ENCODE results near the gene MRPL39. TPM values are rescaled to one million over a fixed set of nuclear protein-coding genes. Genes with fewer than 3 reads are reported as not detected.

The MRPL39 gene
- total and polyA plus RNA-seq, 2 experiments from 2014 or later = 50.5 to 132 TPM

DNA sequence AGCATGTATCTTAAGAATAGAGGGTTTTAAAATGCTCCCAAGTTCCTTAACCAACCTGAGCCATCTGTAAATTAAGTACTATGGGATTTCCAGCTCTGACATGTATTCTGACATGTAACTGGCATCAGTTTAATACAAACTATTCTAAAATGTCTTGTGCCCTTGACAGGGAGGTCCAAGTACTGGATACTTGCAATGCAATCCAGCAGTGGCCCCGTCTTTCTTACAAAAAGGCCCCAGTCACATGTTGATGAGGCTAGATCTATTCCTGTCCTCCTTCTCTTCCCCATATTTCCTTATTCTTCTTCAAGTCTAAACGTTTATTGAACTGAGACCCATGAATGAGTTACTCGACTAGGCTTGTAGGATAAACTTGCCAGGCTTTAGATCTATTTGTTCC is 46.4 kb downstream of the MRPL39 start (continued):
- TF ChIP-seq CREB1 (CRISPR knock-in tag; IDR thresholded peaks at IDR 0.05; ENCODE audit: low read depth) (no peak), REST (IDR thresholded peaks at IDR 0.05; ENCODE audit: unreplicated experiment) (no peak), STAT1 (IDR thresholded peaks at IDR 0.05; ENCODE audit: unreplicated experiment) (no peak)
- TF ChIP-seq, protein P1, sequence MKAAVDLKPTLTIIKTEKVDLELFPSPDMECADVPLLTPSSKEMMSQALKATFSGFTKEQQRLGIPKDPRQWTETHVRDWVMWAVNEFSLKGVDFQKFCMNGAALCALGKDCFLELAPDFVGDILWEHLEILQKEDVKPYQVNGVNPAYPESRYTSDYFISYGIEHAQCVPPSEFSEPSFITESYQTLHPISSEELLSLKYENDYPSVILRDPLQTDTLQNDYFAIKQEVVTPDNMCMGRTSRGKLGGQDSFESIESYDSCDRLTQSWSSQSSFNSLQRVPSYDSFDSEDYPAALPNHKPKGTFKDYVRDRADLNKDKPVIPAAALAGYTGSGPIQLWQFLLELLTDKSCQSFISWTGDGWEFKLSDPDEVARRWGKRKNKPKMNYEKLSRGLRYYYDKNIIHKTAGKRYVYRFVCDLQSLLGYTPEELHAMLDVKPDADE (IDR thresholded peaks at IDR 0.05) = no peak

- Mint-ChIP-seq H3K9me3 (no peaks in the 10 kb centered on the region; the same call in 2 of the 3 replicates), H3K27me3 (ENCODE audit: insufficient read depth, low read depth, poor library complexity) (peaks cover 20% of the 10 kb centered on the region), H3K4me3 (no peak overlapping the region), H3K36me3 (ENCODE audit: low read depth) (no peaks in the 10 kb centered on the region), H3K4me1 (peaks cover 8% of the 10 kb centered on the region), H3K27ac (no peak overlapping the region)
- no peaks in the 10 kb centered on the region for H4K20me1 ChIP-seq (replicated peaks; ENCODE audit: insufficient read depth)
- no peak for DNase-seq (ENCODE audit: low spot score)
- ATAC-seq = no peak
- no peaks in the 10 kb centered on the region for H3K36me3 ChIP-seq (ENCODE audit: insufficient read depth)
- no peaks in the 10 kb centered on the region for H3F3A ChIP-seq (replicated peaks; ENCODE audit: low read depth)
- no peak overlapping the region for H2AFZ ChIP-seq
- H3K27me3 ChIP-seq (ENCODE audit: insufficient read depth) = peaks cover 33% of the 10 kb centered on the region
- H3K79me2 ChIP-seq (replicated peaks; ENCODE audit: insufficient read depth) = no peaks in the 10 kb centered on the region
- no peak for TF ChIP-seq STAT1 (IDR thresholded peaks at IDR 0.05; ENCODE audit: unreplicated experiment)
- no peak for TF ChIP-seq POLR2AphosphoS5 (IDR thresholded peaks at IDR 0.05; ENCODE audit: low read depth)
- no peak for TF ChIP-seq NANOG (IDR thresholded peaks at IDR 0.05; ENCODE audit: borderline replicate concordance)
- TF ChIP-seq JUNB (IDR thresholded peaks at IDR 0.05; ENCODE audit: unreplicated experiment) = no peak
- TF ChIP-seq EZH2phosphoT487 (IDR thresholded peaks at IDR 0.05; ENCODE audit: unreplicated experiment) = no peak
- TF ChIP-seq ZNF114 (CRISPR knock-in tag; IDR thresholded peaks at IDR 0.05) = no peak
- TF ChIP-seq CTCF (conservative IDR thresholded peaks at IDR 0.05; ENCODE audit: low read depth in 2 of 2) = no peak
- no peak for TF ChIP-seq CREB1 (CRISPR knock-in tag; IDR thresholded peaks at IDR 0.05; ENCODE audit: low read depth)
- TF ChIP-seq EZH2 (IDR thresholded peaks at IDR 0.05; ENCODE audit: low read depth, unreplicated experiment) = no peak
- peaks cover 5% of the 10 kb centered on the region for H3K9me2 ChIP-seq (ENCODE audit: insufficient read depth)
- no peaks in the 10 kb centered on the region for H3K4me1 ChIP-seq (ENCODE audit: insufficient read depth)
- no peak overlapping the region for H3K4me2 ChIP-seq
- H3K4me3 ChIP-seq = no peak overlapping the region
- H3K27ac ChIP-seq (ENCODE audit: low read depth) = no peak overlapping the region
Observed at GRCh38 chr21:25560271-25560685, 47.0 kb downstream of the MRPL39 start.

All from GM23338 (cell line).